ENCODE results near the gene AKAP4. TPM values are rescaled to one million over a fixed set of nuclear protein-coding genes. Genes with fewer than 3 reads are reported as not detected.

AKAP4 gene
- total RNA-seq, 1 experiment from 2014 or later: not detected

DNA sequence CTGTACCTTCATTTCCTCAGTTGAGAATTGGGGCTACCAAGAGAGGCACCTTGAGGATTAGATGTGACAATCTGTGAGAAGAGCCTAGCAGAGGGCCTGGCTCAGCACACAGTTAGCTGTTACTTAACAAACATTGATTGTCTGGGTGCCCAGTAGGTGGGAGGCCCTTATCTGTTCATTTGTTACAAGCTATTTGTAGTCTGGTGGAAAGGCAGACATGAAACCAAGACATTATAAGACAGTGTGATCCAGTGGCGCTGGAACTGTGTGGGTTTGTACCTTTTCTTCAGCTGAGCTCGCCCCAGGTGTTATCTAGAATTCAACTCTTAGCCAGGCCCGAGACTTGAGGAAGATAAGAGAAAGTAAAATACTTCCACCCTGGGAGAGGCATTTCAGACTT is 16.9 kb downstream of the AKAP4 start:
- no peak overlapping the region for H3K56ac ChIP-seq (ENCODE audit: insufficient read length, low read depth, low read length)
- no peaks in the 10 kb centered on the region for H3K27me3 ChIP-seq (ENCODE audit: insufficient read depth, low read length)
- H3K9ac ChIP-seq (ENCODE audit: extremely low read depth, insufficient read length, low read length): no peak overlapping the region
- no peak overlapping the region for H2AK5ac ChIP-seq (ENCODE audit: insufficient read length, low read length)
- H3K4ac ChIP-seq (ENCODE audit: low read depth, low read length): no peak overlapping the region
- H3K4me2 ChIP-seq (ENCODE audit: insufficient read depth, insufficient read length, low read length): no peak overlapping the region
- H3K9me3 ChIP-seq (ENCODE audit: control insufficient read depth, low read depth, low read length): peaks cover 3% of the 10 kb centered on the region
- WGBS (ENCODE audit: extremely low coverage, insufficient read length, low lambda C conversion rate): no CpG with 5 or more reads among the region's 3 CpGs
- H3K9me3 Mint-ChIP-seq: peaks cover 61 to 63% of the 10 kb centered on the region in 2 experiments
- no peaks in the 10 kb centered on the region for H3K4me1 ChIP-seq (ENCODE audit: insufficient read depth, low read length)
- no peak overlapping the region for H2BK15ac ChIP-seq (ENCODE audit: low read depth, low read length)
- no peaks in the 10 kb centered on the region for H4K20me1 ChIP-seq (ENCODE audit: control insufficient read depth, insufficient read depth, insufficient read length)
- H3K4me3 Mint-ChIP-seq: no peak overlapping the region
- H3K27ac ChIP-seq (ENCODE audit: insufficient read length, low read depth, low read length): no peak overlapping the region
- H3K36me3 Mint-ChIP-seq (ENCODE audit: insufficient read depth in 1 of 3, low read depth in 3 of 3): peaks cover 0 to 11% (median 0%) of the 10 kb centered on the region in 3 experiments; a peak in 3 of 7 replicates
- no peak overlapping the region for H3K23ac ChIP-seq (ENCODE audit: insufficient read length, low read depth, low read length)
- TF ChIP-seq, protein P1, sequence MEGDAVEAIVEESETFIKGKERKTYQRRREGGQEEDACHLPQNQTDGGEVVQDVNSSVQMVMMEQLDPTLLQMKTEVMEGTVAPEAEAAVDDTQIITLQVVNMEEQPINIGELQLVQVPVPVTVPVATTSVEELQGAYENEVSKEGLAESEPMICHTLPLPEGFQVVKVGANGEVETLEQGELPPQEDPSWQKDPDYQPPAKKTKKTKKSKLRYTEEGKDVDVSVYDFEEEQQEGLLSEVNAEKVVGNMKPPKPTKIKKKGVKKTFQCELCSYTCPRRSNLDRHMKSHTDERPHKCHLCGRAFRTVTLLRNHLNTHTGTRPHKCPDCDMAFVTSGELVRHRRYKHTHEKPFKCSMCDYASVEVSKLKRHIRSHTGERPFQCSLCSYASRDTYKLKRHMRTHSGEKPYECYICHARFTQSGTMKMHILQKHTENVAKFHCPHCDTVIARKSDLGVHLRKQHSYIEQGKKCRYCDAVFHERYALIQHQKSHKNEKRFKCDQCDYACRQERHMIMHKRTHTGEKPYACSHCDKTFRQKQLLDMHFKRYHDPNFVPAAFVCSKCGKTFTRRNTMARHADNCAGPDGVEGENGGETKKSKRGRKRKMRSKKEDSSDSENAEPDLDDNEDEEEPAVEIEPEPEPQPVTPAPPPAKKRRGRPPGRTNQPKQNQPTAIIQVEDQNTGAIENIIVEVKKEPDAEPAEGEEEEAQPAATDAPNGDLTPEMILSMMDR (conservative IDR thresholded peaks at IDR 0.05): no peak
- no peak overlapping the region for H2AFZ ChIP-seq (ENCODE audit: low read length)
- H3K18ac ChIP-seq (ENCODE audit: insufficient read length, low read depth, low read length): no peak overlapping the region
- no peak overlapping the region for H2BK120ac ChIP-seq (ENCODE audit: low read depth, low read length, poor library complexity, severe bottlenecking)
- peaks cover 6% of the 10 kb centered on the region; the same call in 1 of the 2 replicates for H3K27me3 Mint-ChIP-seq (ENCODE audit: low read depth)
- no peak overlapping the region for H4K5ac ChIP-seq (ENCODE audit: insufficient read length, low read depth, low read length)
- H3K23me2 ChIP-seq (ENCODE audit: insufficient read length, low read depth, low read length, poor library complexity, severe bottlenecking): no peaks in the 10 kb centered on the region
- no peak overlapping the region for H4K8ac ChIP-seq (replicated peaks; ENCODE audit: insufficient read length, low read depth, low read length)
- H3K27ac Mint-ChIP-seq: no peak overlapping the region; a peak in 1 of 7 replicates
- H4K91ac ChIP-seq (ENCODE audit: insufficient read length, low read depth, low read length): no peak overlapping the region
- no peak overlapping the region for H2BK5ac ChIP-seq (ENCODE audit: insufficient read length, low read length)
- H2BK12ac ChIP-seq (ENCODE audit: insufficient read length, low read depth, low read length): no peak overlapping the region
- DNase-seq: no peak
- no peak overlapping the region for H2BK20ac ChIP-seq (ENCODE audit: low read depth, low read length, poor library complexity, severe bottlenecking)
- no peaks in the 10 kb centered on the region for H3K79me1 ChIP-seq (ENCODE audit: insufficient read depth, low read depth, low read length, poor library complexity, severe bottlenecking)
- H3K4me1 Mint-ChIP-seq: peaks cover 18 to 22% of the 10 kb centered on the region in 2 experiments
- no peak overlapping the region for H3T11ph ChIP-seq (ENCODE audit: low read length)
- H3K79me2 ChIP-seq (ENCODE audit: insufficient read depth, low read length): no peaks in the 10 kb centered on the region
- H3K14ac ChIP-seq (ENCODE audit: insufficient read depth, low read length): no peak overlapping the region

Data from H9 (cell line).